Trophoblast cell (in vitro differentiated cells and primary cell): ENCODE measurements around the gene RSU1.

Source experiments
- DNase-seq, 2 donors: peaks; one replicate each; pipeline ENCODE4 v3.0.0-alpha.2; 2016
- H2AFZ ChIP-seq: 2 replicates; pipeline ENCODE4 v1.6.1; 2013; ENCODE audit warnings: low read length, moderate library complexity, mild to moderate bottlenecking; ENCODE audit not compliant: insufficient read depth, poor library complexity
- H2AK5ac ChIP-seq: 2 replicates; pipeline ENCODE4 v1.6.1; 2013; ENCODE audit warnings: mild to moderate bottlenecking, low read length
- H2BK120ac ChIP-seq: 2 replicates; pipeline ENCODE4 v1.6.1; 2013; ENCODE audit warnings: low read length, mild to moderate bottlenecking, moderate library complexity; ENCODE audit not compliant: insufficient read depth, poor library complexity
- H2BK12ac ChIP-seq: 2 replicates; pipeline ENCODE4 v1.6.1; 2013; ENCODE audit warnings: mild to moderate bottlenecking, low read length, moderate library complexity
- H2BK5ac ChIP-seq: 2 replicates; pipeline ENCODE4 v1.6.1; 2013; ENCODE audit warnings: low read length, low read depth, moderate library complexity, mild to moderate bottlenecking; ENCODE audit not compliant: poor library complexity
- H3K14ac ChIP-seq: 2 replicates; pipeline ENCODE4 v1.6.1; 2013; ENCODE audit warnings: mild to moderate bottlenecking, low read length
- H3K18ac ChIP-seq: 2 replicates; pipeline ENCODE4 v1.6.1; 2013; ENCODE audit warnings: mild to moderate bottlenecking, low read length
- H3K23ac ChIP-seq: 2 replicates; pipeline ENCODE4 v1.6.1; 2013; ENCODE audit warnings: low read length
- H3K27ac ChIP-seq: 2 replicates; pipeline ENCODE4 v1.5.1; 2013; ENCODE audit warnings: low read depth, mild to moderate bottlenecking, inconsistent platforms, low read length, moderate library complexity
- H3K27me3 ChIP-seq: 2 replicates; pipeline ENCODE4 v1.6.1; 2013; ENCODE audit warnings: inconsistent platforms, mild to moderate bottlenecking, low read length, moderate library complexity; ENCODE audit not compliant: insufficient read depth
- H3K36me3 ChIP-seq, 2 experiments: 1 replicate in 1 of 2; 2 replicates in 1 of 2; pipeline ENCODE4 v1.6.1; 2013; ENCODE audit warnings: low read length in 2 of 2, mild to moderate bottlenecking in 2 of 2, moderate library complexity in 1 of 2; ENCODE audit not compliant: insufficient read depth in 2 of 2, control insufficient read depth in 1 of 2
- H3K4ac ChIP-seq: 2 replicates; pipeline ENCODE4 v1.6.1; 2013; ENCODE audit warnings: low read depth, mild to moderate bottlenecking, low read length, moderate library complexity
- H3K4me1 ChIP-seq, 2 experiments: 1 replicate in 1 of 2; 2 replicates in 1 of 2; pipeline ENCODE4 v1.6.1; 2013; ENCODE audit warnings: low read length in 2 of 2, mild to moderate bottlenecking in 2 of 2, moderate library complexity in 1 of 2; ENCODE audit not compliant: insufficient read depth in 2 of 2, control insufficient read depth in 1 of 2
- H3K4me2 ChIP-seq: 2 replicates; pipeline ENCODE4 v1.6.1; 2013; ENCODE audit warnings: inconsistent platforms, mild to moderate bottlenecking, low read length, moderate library complexity
- H3K4me3 ChIP-seq: 2 replicates; pipeline ENCODE4 v1.5.1; 2013; ENCODE audit warnings: mild to moderate bottlenecking, low read depth, low read length, inconsistent platforms
- H3K79me1 ChIP-seq: one replicate; pipeline ENCODE4 v1.6.1; 2013; ENCODE audit warnings: low read length
- H3K79me2 ChIP-seq: 2 replicates; pipeline ENCODE4 v1.6.1; 2013; ENCODE audit warnings: low read length, mild to moderate bottlenecking; ENCODE audit not compliant: control insufficient read depth, insufficient read depth, poor library complexity
- H3K9ac ChIP-seq: 2 replicates; pipeline ENCODE4 v1.6.1; 2013; ENCODE audit warnings: mild to moderate bottlenecking, low read length
- H3K9me3 ChIP-seq: 2 replicates; pipeline ENCODE4 v1.6.1; 2013; ENCODE audit warnings: low read depth, mild to moderate bottlenecking, control low read depth, inconsistent platforms, low read length; ENCODE audit not compliant: insufficient read depth
- H4K12ac ChIP-seq: 2 replicates; pipeline ENCODE4 v1.6.1; 2013; ENCODE audit warnings: low read depth, mild to moderate bottlenecking, low read length, moderate library complexity
- H4K8ac ChIP-seq: 2 replicates; pipeline ENCODE4 v1.6.1; 2013; ENCODE audit warnings: low read depth, mild to moderate bottlenecking, low read length, moderate library complexity
- H4K91ac ChIP-seq: one replicate; pipeline ENCODE4 v1.6.1; 2013; ENCODE audit warnings: low read depth, mild to moderate bottlenecking, low read length, moderate library complexity
- WGBS: extraction: QIAGEN DNeasy Blood & Tissue Kit; methylation state at CpG from one replicate; pipeline ENCODE4 v1.1.7; 2013; ENCODE audit warnings: missing lambda C conversion rate; ENCODE audit not compliant: insufficient read length, insufficient coverage; ENCODE audit errors: extremely low coverage; 5-methylcytosine and 5-hydroxymethylcytosine counted together

Gene RSU1

DNA sequence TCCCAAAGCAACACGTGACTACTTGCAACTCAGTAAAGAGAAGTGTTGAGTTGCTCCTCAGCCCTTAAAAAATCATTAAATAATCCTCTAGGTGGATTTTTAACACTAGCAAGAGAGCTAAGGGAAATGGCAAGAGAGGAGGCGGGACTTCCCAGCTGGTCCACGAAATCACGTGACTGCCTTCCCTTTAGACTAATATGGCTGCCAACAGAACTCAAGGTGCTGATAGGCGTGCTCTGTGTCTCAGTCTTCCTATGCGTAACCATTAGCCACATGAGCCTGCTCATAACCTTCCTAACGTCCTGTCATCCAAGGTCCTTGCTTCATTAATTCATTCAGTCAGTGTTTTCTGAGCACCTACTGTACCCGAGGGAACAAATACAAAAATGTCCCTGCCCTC is 66.0 kb downstream of the RSU1 start:
- Histone ChIP-seq H2BK5ac (no peak overlapping the region), H3K4me3 (no peak overlapping the region), H2BK120ac (no peak overlapping the region), H3K79me1 (no peaks in the 10 kb centered on the region), H3K4me2 (no peak overlapping the region), H2BK12ac (no peak overlapping the region), H3K27me3 (no peaks in the 10 kb centered on the region), H2AK5ac (no peak overlapping the region), H4K8ac (no peak overlapping the region), H3K36me3 (peaks cover 6 to 11% of the 10 kb centered on the region in 2 experiments), H4K12ac (no peak overlapping the region), H3K18ac (no peak overlapping the region), H3K4me1 (peaks cover 0 to 3% of the 10 kb centered on the region in 2 experiments), H3K4ac (no peak overlapping the region), H2AFZ (no peak overlapping the region), H3K23ac (no peak overlapping the region), H4K91ac (no peak overlapping the region), H3K14ac (no peak overlapping the region), H3K27ac (no peak overlapping the region), H3K9me3 (no peaks in the 10 kb centered on the region), H3K79me2 (no peaks in the 10 kb centered on the region), H3K9ac (no peak overlapping the region)
- no CpG with 5 or more reads among the region's 8 CpGs for WGBS
- no peak for DNase-seq

DNA sequence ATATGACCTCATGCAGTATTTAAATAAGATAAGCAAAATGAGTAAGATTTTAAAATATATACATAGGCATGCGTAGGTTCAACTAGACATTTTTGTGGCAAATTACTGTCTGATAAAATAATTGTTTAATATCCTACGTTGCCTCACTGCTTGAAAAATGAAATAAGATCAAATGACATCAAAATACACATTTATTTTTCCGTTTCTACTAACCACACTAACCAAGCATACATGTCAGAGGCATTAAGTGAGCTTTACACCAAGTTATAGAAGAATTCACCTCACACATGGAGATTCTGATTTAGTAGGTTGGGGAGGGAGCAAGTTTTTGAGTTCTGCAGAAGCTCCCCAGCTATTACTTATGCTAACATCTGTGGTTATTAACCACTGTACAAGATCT is 66.8 kb downstream of the RSU1 start:
- Histone ChIP-seq H3K4me2 (no peak overlapping the region), H4K91ac (no peak overlapping the region), H2BK12ac (no peak overlapping the region), H2BK5ac (no peak overlapping the region), H3K14ac (no peak overlapping the region), H4K8ac (no peak overlapping the region), H3K27me3 (no peaks in the 10 kb centered on the region), H3K79me2 (no peaks in the 10 kb centered on the region), H3K23ac (no peak overlapping the region), H3K18ac (no peak overlapping the region), H2AK5ac (no peak overlapping the region), H3K9me3 (no peaks in the 10 kb centered on the region), H3K4ac (no peak overlapping the region), H2BK120ac (no peak overlapping the region), H3K36me3 (peaks cover 6 to 11% of the 10 kb centered on the region in 2 experiments), H3K9ac (no peak overlapping the region), H3K4me3 (no peak overlapping the region), H2AFZ (no peak overlapping the region), H4K12ac (no peak overlapping the region), H3K27ac (no peak overlapping the region), H3K79me1 (no peaks in the 10 kb centered on the region), H3K4me1 (peaks cover 0 to 3% of the 10 kb centered on the region in 2 experiments)
- no peak for DNase-seq
- no CpG with 5 or more reads among the region's 3 CpGs for WGBS

DNA sequence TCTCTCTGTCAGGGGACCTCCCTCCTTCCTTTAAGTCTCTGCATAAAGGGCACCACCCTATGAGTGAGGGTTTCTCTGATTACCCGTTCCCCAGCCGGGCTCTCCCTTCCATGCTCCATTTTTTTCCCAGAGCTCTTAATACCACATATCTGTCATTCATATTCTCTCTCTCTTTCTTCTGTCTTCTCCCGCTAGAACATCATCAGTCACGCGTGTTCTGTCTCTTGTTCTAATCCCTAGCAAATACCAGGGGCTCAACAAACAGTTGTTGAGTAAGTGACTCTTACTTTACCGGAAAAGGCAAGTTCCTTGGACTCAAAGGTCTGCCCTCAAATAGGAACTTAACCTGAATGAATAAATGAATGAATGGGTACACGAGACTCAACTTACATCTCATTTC is 68.5 kb downstream of the RSU1 start:
- Histone ChIP-seq H3K79me1 (no peaks in the 10 kb centered on the region), H3K18ac (no peak overlapping the region), H2AFZ (no peak overlapping the region), H3K4me3 (no peak overlapping the region), H3K4me2 (no peak overlapping the region), H3K27me3 (no peaks in the 10 kb centered on the region), H3K79me2 (no peaks in the 10 kb centered on the region), H4K91ac (no peak overlapping the region), H2AK5ac (no peak overlapping the region), H3K36me3 (peaks cover 6 to 13% of the 10 kb centered on the region in 2 experiments), H2BK120ac (no peak overlapping the region), H2BK12ac (no peak overlapping the region), H3K23ac (no peak overlapping the region), H3K4ac (no peak overlapping the region), H3K4me1 (peaks cover 0 to 3% of the 10 kb centered on the region in 2 experiments), H3K14ac (no peak overlapping the region), H3K9ac (no peak overlapping the region), H4K8ac (no peak overlapping the region), H3K9me3 (no peaks in the 10 kb centered on the region), H3K27ac (no peak overlapping the region), H2BK5ac (no peak overlapping the region), H4K12ac (no peak overlapping the region)
- WGBS = no CpG with 5 or more reads among the region's 7 CpGs
- DNase-seq = no peak

DNA sequence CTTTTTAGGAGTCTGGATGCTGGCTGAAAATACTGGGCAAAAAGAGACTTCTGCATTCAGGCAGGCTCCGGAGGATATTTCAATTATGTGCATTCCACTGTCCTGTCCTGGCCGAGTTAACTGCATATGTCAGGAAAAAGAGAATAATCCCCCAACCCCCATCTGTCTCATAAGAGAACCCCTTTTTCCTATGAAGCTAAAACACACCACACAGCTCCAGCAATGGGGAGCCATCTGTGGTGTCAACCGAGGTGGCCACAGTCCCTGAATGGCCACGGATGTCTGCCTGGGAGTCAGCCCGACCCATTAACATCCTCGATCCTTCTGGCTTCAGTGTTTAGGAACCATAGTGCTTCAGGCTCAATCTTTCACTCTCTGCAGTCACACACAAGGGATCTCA is 70.4 kb downstream of the RSU1 start:
- Histone ChIP-seq H3K23ac (no peak overlapping the region), H3K4me1 (peaks cover 0 to 3% of the 10 kb centered on the region in 2 experiments), H4K8ac (no peak overlapping the region), H2BK120ac (no peak overlapping the region), H3K14ac (no peak overlapping the region), H2BK5ac (no peak overlapping the region), H3K27me3 (no peaks in the 10 kb centered on the region), H3K27ac (no peak overlapping the region), H2AFZ (no peak overlapping the region), H2BK12ac (no peak overlapping the region), H3K79me2 (no peaks in the 10 kb centered on the region), H3K4me3 (no peak overlapping the region), H3K9ac (no peak overlapping the region), H4K91ac (no peak overlapping the region), H3K79me1 (no peaks in the 10 kb centered on the region), H2AK5ac (no peak overlapping the region), H3K9me3 (no peaks in the 10 kb centered on the region), H3K36me3 (peaks cover 4 to 9% of the 10 kb centered on the region in 2 experiments), H3K4ac (no peak overlapping the region), H3K4me2 (no peak overlapping the region), H3K18ac (no peak overlapping the region), H4K12ac (no peak overlapping the region)
- WGBS = no CpG with 5 or more reads among the region's 6 CpGs
- no peak for DNase-seq
